ENCODE results near the gene AHCTF1.

The AHCTF1 gene

DNA sequence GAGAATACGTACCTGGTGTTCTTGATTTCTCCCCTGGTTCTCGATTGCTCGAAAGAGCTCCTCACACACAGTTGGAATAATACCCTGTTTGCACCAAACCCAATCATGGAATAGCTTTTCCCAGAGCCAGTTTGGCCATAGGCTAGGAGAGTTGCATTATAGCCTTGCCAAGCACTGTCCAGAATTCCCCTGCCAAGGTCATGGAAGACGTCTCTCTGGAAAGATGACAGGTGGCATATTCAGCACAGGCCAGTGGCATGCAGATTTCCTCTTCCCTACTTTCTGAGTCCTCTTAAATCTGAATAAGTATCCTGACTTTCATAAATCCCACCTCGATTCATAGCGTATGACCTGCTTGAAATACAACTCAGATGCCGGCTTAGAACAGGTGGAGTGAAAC, 111.1 kb downstream of the AHCTF1 start:
- TF ChIP-seq, protein P1, sequence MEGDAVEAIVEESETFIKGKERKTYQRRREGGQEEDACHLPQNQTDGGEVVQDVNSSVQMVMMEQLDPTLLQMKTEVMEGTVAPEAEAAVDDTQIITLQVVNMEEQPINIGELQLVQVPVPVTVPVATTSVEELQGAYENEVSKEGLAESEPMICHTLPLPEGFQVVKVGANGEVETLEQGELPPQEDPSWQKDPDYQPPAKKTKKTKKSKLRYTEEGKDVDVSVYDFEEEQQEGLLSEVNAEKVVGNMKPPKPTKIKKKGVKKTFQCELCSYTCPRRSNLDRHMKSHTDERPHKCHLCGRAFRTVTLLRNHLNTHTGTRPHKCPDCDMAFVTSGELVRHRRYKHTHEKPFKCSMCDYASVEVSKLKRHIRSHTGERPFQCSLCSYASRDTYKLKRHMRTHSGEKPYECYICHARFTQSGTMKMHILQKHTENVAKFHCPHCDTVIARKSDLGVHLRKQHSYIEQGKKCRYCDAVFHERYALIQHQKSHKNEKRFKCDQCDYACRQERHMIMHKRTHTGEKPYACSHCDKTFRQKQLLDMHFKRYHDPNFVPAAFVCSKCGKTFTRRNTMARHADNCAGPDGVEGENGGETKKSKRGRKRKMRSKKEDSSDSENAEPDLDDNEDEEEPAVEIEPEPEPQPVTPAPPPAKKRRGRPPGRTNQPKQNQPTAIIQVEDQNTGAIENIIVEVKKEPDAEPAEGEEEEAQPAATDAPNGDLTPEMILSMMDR (IDR thresholded peaks at IDR 0.05): no peak

DNA sequence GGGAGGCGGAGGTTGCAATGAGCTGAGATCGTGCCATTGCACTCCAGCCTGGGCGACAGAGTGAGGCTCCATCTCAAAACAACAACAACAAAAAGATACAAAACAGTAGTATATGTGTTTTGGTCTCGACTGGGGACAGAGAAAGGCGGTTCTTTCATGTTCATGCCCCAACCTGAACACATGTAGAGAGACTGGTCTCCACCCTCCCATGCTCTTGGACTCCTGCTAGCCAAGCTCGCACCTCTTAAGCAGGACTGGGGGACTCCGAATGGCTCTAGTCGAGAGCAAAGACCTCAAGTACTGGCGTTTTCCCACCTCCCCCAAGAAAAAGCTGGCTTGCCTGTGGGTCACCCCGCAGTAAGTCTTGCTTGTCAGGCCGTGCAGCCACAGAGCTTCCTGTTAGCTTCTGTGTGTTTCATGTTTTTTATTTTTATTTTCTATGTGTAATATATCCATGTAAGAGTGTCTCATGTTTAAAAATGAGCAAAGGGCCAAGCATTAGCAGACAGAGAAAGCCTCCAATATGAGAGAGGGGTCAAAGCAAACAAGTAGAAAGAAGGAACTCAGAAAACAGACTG, 116.0 kb downstream of the AHCTF1 start:
- TF ChIP-seq, protein P1 (IDR thresholded peaks at IDR 0.05): no peak

DNA sequence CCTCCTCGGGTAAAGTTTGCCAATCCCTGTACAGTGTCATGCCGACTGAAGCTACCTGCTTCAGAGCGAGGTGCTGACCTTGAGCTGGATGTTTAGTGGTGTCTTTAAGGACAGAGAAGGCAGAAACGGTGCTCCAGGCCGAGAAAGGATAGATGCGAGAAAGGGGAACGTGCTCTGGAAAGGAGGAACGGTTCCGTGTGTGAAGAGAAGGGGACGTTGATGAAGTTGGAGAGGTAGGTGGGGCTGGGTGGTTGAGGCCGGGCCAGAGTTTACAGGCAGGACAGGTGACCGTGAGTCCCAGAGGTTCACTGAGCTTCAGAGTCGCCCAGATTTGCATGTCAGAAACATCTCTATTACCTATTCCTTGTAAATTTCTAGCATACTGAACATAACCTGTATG, 116.9 kb downstream of the AHCTF1 start:
- TF ChIP-seq, protein P1 (IDR thresholded peaks at IDR 0.05): no peak

DNA sequence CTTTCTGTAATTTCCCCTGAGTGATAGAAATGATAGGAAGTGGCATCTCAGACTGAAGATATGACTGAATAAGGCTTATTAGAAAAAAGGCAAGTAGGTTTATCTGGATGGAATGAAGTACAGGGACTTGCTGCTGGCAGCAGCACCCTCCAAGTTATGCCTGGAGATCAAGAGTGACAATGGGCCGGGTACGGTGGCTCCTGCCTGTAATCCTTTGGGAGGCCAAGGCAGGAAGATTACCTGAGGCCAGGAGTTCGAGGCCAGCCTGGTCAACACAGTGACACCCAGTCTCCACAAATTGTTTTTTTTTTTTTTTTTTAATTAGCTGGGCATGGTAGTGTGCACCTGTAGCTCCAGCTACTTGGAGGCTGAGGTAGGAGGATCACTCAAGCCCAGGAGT, 119.8 kb downstream of the AHCTF1 start:
- TF ChIP-seq, protein P1 (IDR thresholded peaks at IDR 0.05): no peak

DNA sequence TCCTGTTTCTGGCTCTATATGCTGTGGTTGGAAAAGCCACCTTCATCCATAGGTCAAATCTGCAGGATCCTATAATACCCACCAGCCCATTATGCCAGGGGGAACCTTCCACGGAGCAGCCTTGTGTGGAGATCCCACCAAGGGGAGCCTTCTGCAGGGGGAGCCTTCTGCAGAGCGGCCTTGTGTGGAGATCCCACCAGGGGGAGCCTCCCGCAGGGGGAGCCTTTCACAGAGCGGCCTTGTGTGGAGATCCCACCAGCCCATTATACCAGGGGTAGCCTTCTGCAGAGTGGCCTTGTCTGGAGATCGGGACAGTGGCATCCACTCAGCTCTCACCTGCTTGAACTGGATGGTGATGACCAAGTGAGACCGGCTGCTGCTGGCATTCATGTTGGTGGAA, 122.3 kb downstream of the AHCTF1 start:
- TF ChIP-seq, protein P1 (IDR thresholded peaks at IDR 0.05): no peak

DNA sequence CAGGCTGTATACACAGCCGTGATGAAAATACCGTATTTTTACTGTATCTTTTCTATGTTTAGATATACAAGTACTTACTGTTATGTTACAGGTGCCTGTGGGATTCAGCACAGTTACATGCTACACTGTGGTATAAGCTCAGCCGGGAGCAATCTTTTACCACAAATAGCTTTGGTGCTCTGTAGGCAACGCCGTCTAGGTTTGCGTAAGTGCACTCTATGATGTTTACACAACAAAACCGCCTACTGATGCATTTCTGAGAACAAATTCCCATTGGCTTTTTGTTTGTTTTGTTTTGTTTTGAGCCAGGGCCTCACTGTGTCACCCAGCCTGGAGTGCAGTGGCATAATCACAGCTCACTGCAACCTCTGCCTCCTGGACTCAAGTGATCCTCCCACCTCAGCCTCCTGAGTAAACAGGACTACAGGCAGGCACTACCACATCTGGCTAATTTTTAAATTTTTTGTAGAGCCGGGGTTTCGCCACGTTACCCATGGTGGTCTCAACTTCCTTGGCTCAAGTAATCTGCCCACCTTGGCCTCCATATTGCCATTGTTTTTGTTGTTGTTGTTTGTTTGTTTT, 126.5 kb downstream of the AHCTF1 start:
- TF ChIP-seq, protein P1 (IDR thresholded peaks at IDR 0.05): no peak

DNA sequence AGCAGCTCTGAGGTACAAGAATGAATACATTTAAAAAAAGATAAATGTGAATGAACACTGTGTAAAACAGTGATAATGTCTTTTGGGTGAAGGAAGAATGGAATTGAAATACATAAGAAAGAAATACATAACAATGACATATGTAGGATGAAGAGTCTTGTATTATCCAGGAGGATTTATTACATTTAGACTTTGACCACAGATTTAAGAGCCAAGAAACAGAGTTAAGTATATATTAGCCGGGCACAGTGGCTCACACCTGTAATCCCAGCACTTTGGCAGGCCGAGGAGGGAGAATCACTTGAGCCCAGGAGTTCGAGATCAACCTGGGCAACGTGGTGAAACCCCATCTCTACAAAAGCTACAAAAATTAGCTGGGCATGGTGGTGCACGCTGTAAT, 127.9 kb downstream of the AHCTF1 start:
- TF ChIP-seq, protein P1 (IDR thresholded peaks at IDR 0.05): no peak

DNA sequence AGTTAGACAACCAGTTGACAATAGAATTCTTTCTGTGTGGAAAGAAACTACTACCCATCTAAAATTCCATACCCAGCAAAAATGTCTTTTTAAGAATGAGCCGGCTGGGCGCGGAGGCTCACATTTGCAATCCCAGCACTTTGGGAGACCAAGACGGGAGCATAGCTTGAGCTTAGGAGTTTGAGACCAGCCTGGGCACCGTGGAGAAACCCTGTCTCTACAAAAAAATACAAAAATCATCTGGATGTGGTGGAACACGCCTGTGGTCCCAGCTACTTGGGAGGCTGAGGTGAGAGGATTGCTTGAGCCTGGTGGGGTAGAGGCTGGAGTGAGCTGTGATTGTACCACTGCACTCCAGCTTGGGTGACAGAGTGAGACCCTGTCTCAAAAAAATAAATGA, 128.4 kb downstream of the AHCTF1 start:
- TF ChIP-seq, protein P1 (IDR thresholded peaks at IDR 0.05): no peak

All from LNCAP (cell line).